ENCODE results near the gene MRPL14. TPM values are rescaled to one million over a fixed set of nuclear protein-coding genes. Genes with fewer than 3 reads are reported as not detected.

MRPL14 gene
- total and polyA plus RNA-seq, 2 of the 4 experiments (the other 2 are of a cell fraction), result 43.7 to 87.9 TPM

- Histone ChIP-seq H4K5ac (ENCODE audit: low read depth, low read length) (no peak overlapping the region), H4K91ac (ENCODE audit: insufficient read depth, low read depth, low read length) (no peak overlapping the region), H3K9me1 (ENCODE audit: insufficient read depth, low read length) (peaks cover 13% of the 10 kb centered on the region), H4K20me1 (ENCODE audit: insufficient read depth, low read length) (peaks cover 63% of the 10 kb centered on the region), H3K4ac (ENCODE audit: low read depth, low read length) (no peak overlapping the region), H3K4me3 (ENCODE audit: insufficient read depth, low read depth, low read length) (no peak overlapping the region), H3K4me2 (ENCODE audit: low read depth, low read length) (peak overlapping the region; percentile 19; the same call in 1 of the 2 replicates), H2AK9ac (replicated peaks; ENCODE audit: low read depth, low read length, poor library complexity) (no peak overlapping the region), H3K9me3 (ENCODE audit: control insufficient read depth, insufficient read depth, low read length) (no peaks in the 10 kb centered on the region), H2BK5ac (ENCODE audit: low read depth, low read length, poor library complexity, severe bottlenecking) (no peak overlapping the region), H2BK120ac (ENCODE audit: low read depth, low read length) (no peak overlapping the region), H3K27me3 (ENCODE audit: control insufficient read depth, insufficient read depth, low read length) (no peaks in the 10 kb centered on the region), H3K4me1 (ENCODE audit: control insufficient read depth, insufficient read depth, low read length) (peaks cover 33% of the 10 kb centered on the region), H2AFZ (replicated peaks; ENCODE audit: low read length, poor library complexity) (no peak overlapping the region), H3K27ac (ENCODE audit: insufficient read depth, low read length) (no peak overlapping the region), H2BK15ac (ENCODE audit: low read depth, low read length) (no peak overlapping the region), H3K9ac (ENCODE audit: low read depth, low read length) (no peak overlapping the region), H3K56ac (ENCODE audit: extremely low read depth, insufficient read depth, low read length) (no peak overlapping the region), H2AK5ac (ENCODE audit: low read depth, low read length) (no peak overlapping the region), H4K8ac (ENCODE audit: low read depth in 2 of 2, low read length in 2 of 2) (no peak overlapping the region), H3K23ac (ENCODE audit: low read depth, low read length) (no peak overlapping the region), H2BK20ac (ENCODE audit: low read depth, low read length) (no peak overlapping the region), H3K14ac (replicated peaks; ENCODE audit: low read depth, low read length) (no peak overlapping the region), H3K79me1 (ENCODE audit: low read depth in 1 of 2, low read length in 2 of 2) (peaks cover 37 to 90% of the 10 kb centered on the region in 2 experiments), H3K36me3 (ENCODE audit: control insufficient read depth, insufficient read depth, low read length) (no peaks in the 10 kb centered on the region), H3K18ac (ENCODE audit: low read depth, low read length) (no peak overlapping the region)
- ChIA-PET CTCF (interaction anchor here (1.2 kb wide), 1 partner anchor 45 kb away, joined by 3 read pairs; no protein-coding TSS in a partner anchor), POLR2A (ENCODE audit: unreplicated experiment) (interaction anchor here (0.6 kb wide), 1 partner anchor 10 kb away, joined by 6 read pairs; no protein-coding TSS in a partner anchor)
- in situ Hi-C loops (cut with MboI; ENCODE audit: low sequenced_read_pairs), result no loop called here
- TF ChIP-seq POLR2A (IDR thresholded peaks at IDR 0.05; ENCODE audit: low read depth, low read length), result no peak
- TF ChIP-seq MXI1 (IDR thresholded peaks at IDR 0.05; ENCODE audit: borderline replicate concordance, low read depth, low read length), result no peak
- TF ChIP-seq FOS (IDR thresholded peaks at IDR 0.05; ENCODE audit: low read depth, low read length), result no peak
- no peak for TF ChIP-seq RCOR1 (IDR thresholded peaks at IDR 0.05; ENCODE audit: insufficient replicate concordance, low read length)
- BruUV-seq (replicated peaks), result no TSS peak
- dilution Hi-C loops (cut with HindIII; ENCODE audit: low sequenced_read_pairs, unreplicated experiment), result no loop called here
- WGBS, 2 experiments (ENCODE audit: extremely low coverage in 2 of 2, insufficient read length in 1 of 2), result no CpG with 5 or more reads among the region's 2 CpGs
- ATAC-seq (ENCODE audit: low read depth) (no peak), DNase-seq (no peak)
- intact Hi-C loops (cut with micrococcal nuclease), result no loop called here
Observed at GRCh38 chr6:44123544-44123943, 3.7 kb downstream of the MRPL14 start.

Measured in IMR-90 (cell line).